ENCODE data around the gene MICALL1. TPM values are rescaled to one million over a fixed set of nuclear protein-coding genes. Genes with fewer than 3 reads are reported as not detected.
"Not testable (repeated sequence)": the region's sequence is repeated elsewhere in the genome, so short reads cannot be mapped to it uniquely, and the experiment has no call there.

MICALL1 gene
- total RNA-seq, 1 donor = 10.7 TPM

GRCh38 chr22:37931893-37932389 lies 25.8 kb downstream of the MICALL1 start:
- Histone ChIP-seq H3K27me3 (ENCODE audit: insufficient read depth, low read length) (no peaks in the 10 kb centered on the region), H3K4me3 (ENCODE audit: low read length) (no peak overlapping the region), H3K4me1 (ENCODE audit: insufficient read depth, low read length) (peaks cover 9% of the 10 kb centered on the region), H3K9me3 (ENCODE audit: low read depth, low read length) (no peaks in the 10 kb centered on the region)

GRCh38 chr22:37932401-37932800 lies 26.3 kb downstream of the MICALL1 start:
- peaks cover 9% of the 10 kb centered on the region for H3K4me1 ChIP-seq (ENCODE audit: insufficient read depth, low read length)
- no peaks in the 10 kb centered on the region for H3K27me3 ChIP-seq (ENCODE audit: insufficient read depth, low read length)
- no peak overlapping the region for H3K4me3 ChIP-seq (ENCODE audit: low read length)
- H3K9me3 ChIP-seq (ENCODE audit: low read depth, low read length) = no peaks in the 10 kb centered on the region

- H3K4me1 ChIP-seq (ENCODE audit: insufficient read depth, low read length) = peaks cover 9% of the 10 kb centered on the region
- no peak overlapping the region for H3K4me3 ChIP-seq (ENCODE audit: low read length)
- H3K27me3 ChIP-seq (ENCODE audit: insufficient read depth, low read length) = no peaks in the 10 kb centered on the region
- no peaks in the 10 kb centered on the region for H3K9me3 ChIP-seq (ENCODE audit: low read depth, low read length)
Measured at GRCh38 chr22:37932821-37933578, 26.9 kb downstream of the MICALL1 start.

- Histone ChIP-seq H3K9me3 (ENCODE audit: low read depth, low read length) (no peaks in the 10 kb centered on the region), H3K4me3 (ENCODE audit: low read length) (no peak overlapping the region), H3K4me1 (ENCODE audit: insufficient read depth, low read length) (peaks cover 9% of the 10 kb centered on the region), H3K27me3 (ENCODE audit: insufficient read depth, low read length) (no peaks in the 10 kb centered on the region)
Measured at GRCh38 chr22:37933711-37934376, 27.7 kb downstream of the MICALL1 start.

- no peaks in the 10 kb centered on the region for H3K4me1 ChIP-seq (ENCODE audit: insufficient read depth, low read length)
- no peaks in the 10 kb centered on the region for H3K27me3 ChIP-seq (ENCODE audit: insufficient read depth, low read length)
- H3K9me3 ChIP-seq (ENCODE audit: low read depth, low read length) = no peaks in the 10 kb centered on the region
- H3K4me3 ChIP-seq (ENCODE audit: low read length) = no peak overlapping the region
Measured at GRCh38 chr22:37940698-37941376, 34.7 kb downstream of the MICALL1 start.

- no peaks in the 10 kb centered on the region for H3K27me3 ChIP-seq (ENCODE audit: insufficient read depth, low read length)
- H3K9me3 ChIP-seq (ENCODE audit: low read depth, low read length) = no peaks in the 10 kb centered on the region
- H3K4me3 ChIP-seq (ENCODE audit: low read length) = no peak overlapping the region
- H3K4me1 ChIP-seq (ENCODE audit: insufficient read depth, low read length) = no peaks in the 10 kb centered on the region
Measured at GRCh38 chr22:37942133-37942532, 36.0 kb downstream of the MICALL1 start.

- Histone ChIP-seq H3K4me3 (ENCODE audit: low read length) (no peak overlapping the region), H3K4me1 (ENCODE audit: insufficient read depth, low read length) (no peaks in the 10 kb centered on the region), H3K9me3 (ENCODE audit: low read depth, low read length) (no peaks in the 10 kb centered on the region), H3K27me3 (ENCODE audit: insufficient read depth, low read length) (no peaks in the 10 kb centered on the region)
Measured at GRCh38 chr22:37943136-37943824, 37.2 kb downstream of the MICALL1 start.

- H3K4me3 ChIP-seq (ENCODE audit: low read length) = no peak overlapping the region
- H3K4me1 ChIP-seq (ENCODE audit: insufficient read depth, low read length) = no peaks in the 10 kb centered on the region
- no peaks in the 10 kb centered on the region for H3K9me3 ChIP-seq (ENCODE audit: low read depth, low read length)
- no peaks in the 10 kb centered on the region for H3K27me3 ChIP-seq (ENCODE audit: insufficient read depth, low read length)
Measured at GRCh38 chr22:37943825-37944198, 37.7 kb downstream of the MICALL1 start.

- H3K4me3 ChIP-seq (ENCODE audit: low read length); H3K4me1 ChIP-seq (ENCODE audit: insufficient read depth, low read length); H3K9me3 ChIP-seq (ENCODE audit: low read depth, low read length); H3K27me3 ChIP-seq (ENCODE audit: insufficient read depth, low read length): not testable (repeated sequence)
Measured at GRCh38 chr22:37944423-37944822, 38.3 kb downstream of the MICALL1 start.

GRCh38 chr22:37947142-37947795 lies 41.2 kb downstream of the MICALL1 start:
- H3K4me3 ChIP-seq (ENCODE audit: low read length); H3K4me1 ChIP-seq (ENCODE audit: insufficient read depth, low read length); H3K27me3 ChIP-seq (ENCODE audit: insufficient read depth, low read length); H3K9me3 ChIP-seq (ENCODE audit: low read depth, low read length): not testable (repeated sequence)

- peaks cover 8% of the 10 kb centered on the region for H3K27me3 ChIP-seq (ENCODE audit: insufficient read depth, low read length)
- no peak overlapping the region for H3K4me3 ChIP-seq (ENCODE audit: low read length)
- H3K9me3 ChIP-seq (ENCODE audit: low read depth, low read length) = no peaks in the 10 kb centered on the region
- H3K4me1 ChIP-seq (ENCODE audit: insufficient read depth, low read length) = peaks cover 23% of the 10 kb centered on the region
Measured at GRCh38 chr22:37951305-37951704, 45.2 kb downstream of the MICALL1 start.

GRCh38 chr22:37952629-37953028 lies 46.5 kb downstream of the MICALL1 start:
- H3K27me3 ChIP-seq (ENCODE audit: insufficient read depth, low read length); H3K9me3 ChIP-seq (ENCODE audit: low read depth, low read length): not testable (repeated sequence)
- H3K4me3 ChIP-seq (ENCODE audit: low read length) = peak overlapping the region; percentile 97
- peaks cover 23% of the 10 kb centered on the region for H3K4me1 ChIP-seq (ENCODE audit: insufficient read depth, low read length)

- H3K4me1 ChIP-seq (ENCODE audit: insufficient read depth, low read length) = peaks cover 23% of the 10 kb centered on the region
- peak overlapping the region; percentile 97 for H3K4me3 ChIP-seq (ENCODE audit: low read length)
- no peaks in the 10 kb centered on the region for H3K9me3 ChIP-seq (ENCODE audit: low read depth, low read length)
- peaks cover 8% of the 10 kb centered on the region for H3K27me3 ChIP-seq (ENCODE audit: insufficient read depth, low read length)
Measured at GRCh38 chr22:37953062-37953436, 47.0 kb downstream of the MICALL1 start.

- Histone ChIP-seq H3K4me1 (ENCODE audit: insufficient read depth, low read length) (peaks cover 23% of the 10 kb centered on the region), H3K4me3 (ENCODE audit: low read length) (peak within 1 kb of the TSS; percentile 97), H3K9me3 (ENCODE audit: low read depth, low read length) (no peaks in the 10 kb centered on the region)
Measured at GRCh38 chr22:37953437-37954179, 47.5 kb downstream of the MICALL1 start, which contains the start of the genes C22orf23 and POLR2F. C22orf23 (minus strand) TSS chr22:37953601; CDS start chr22:37953149, 452 bp downstream. POLR2F (plus strand) TSS chr22:37953699; CDS start chr22:37953788, 89 bp downstream.

More at GRCh38 chr22:37953437-37954179, 47.5 kb downstream of the MICALL1 start, which contains the start of the genes C22orf23 and POLR2F:
- peaks cover 8% of the 10 kb centered on the region for H3K27me3 ChIP-seq (ENCODE audit: insufficient read depth, low read length)
